ENCODE results near the gene HBA2.

DNA sequence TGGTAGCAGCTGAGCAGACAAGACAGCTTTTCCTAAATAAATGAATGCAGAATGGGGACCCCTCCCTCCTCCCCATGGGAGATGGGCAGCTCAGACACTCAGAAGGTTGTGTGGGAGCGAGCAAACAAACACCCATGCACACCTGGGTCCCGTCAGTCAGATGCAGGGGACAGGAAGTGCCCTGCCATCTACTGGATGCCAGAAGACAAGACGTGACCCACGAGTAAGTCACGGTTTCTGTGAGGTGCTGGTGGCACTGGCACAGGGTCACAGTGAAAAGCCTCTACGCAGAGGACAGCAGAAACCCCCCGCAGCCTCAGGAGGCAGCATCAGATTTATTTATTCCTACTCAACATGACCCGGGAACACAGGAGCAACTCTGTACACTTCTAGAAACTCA lies 16.0 kb downstream of the HBA2 start:
- TF ChIP-seq, protein P1, sequence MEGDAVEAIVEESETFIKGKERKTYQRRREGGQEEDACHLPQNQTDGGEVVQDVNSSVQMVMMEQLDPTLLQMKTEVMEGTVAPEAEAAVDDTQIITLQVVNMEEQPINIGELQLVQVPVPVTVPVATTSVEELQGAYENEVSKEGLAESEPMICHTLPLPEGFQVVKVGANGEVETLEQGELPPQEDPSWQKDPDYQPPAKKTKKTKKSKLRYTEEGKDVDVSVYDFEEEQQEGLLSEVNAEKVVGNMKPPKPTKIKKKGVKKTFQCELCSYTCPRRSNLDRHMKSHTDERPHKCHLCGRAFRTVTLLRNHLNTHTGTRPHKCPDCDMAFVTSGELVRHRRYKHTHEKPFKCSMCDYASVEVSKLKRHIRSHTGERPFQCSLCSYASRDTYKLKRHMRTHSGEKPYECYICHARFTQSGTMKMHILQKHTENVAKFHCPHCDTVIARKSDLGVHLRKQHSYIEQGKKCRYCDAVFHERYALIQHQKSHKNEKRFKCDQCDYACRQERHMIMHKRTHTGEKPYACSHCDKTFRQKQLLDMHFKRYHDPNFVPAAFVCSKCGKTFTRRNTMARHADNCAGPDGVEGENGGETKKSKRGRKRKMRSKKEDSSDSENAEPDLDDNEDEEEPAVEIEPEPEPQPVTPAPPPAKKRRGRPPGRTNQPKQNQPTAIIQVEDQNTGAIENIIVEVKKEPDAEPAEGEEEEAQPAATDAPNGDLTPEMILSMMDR (IDR thresholded peaks at IDR 0.05) = no peak
- no peak for TF ChIP-seq POLR2AphosphoS5 (IDR thresholded peaks at IDR 0.05; ENCODE audit: insufficient read depth in 1 of 2, low read depth in 1 of 2)

All from vagina (tissue), 2 donors.